ENCODE data around the gene CPNE8. TPM values are rescaled to one million over a fixed set of nuclear protein-coding genes. Genes with fewer than 3 reads are reported as not detected.

The CPNE8 gene
- total RNA-seq, 6 experiments from 2014 or later, result 8.6 to 21.1 (median 16.3) TPM

GRCh38 chr12:38638401-38638800, 267.0 kb downstream of the CPNE8 start:
- no peak for ATAC-seq
- TF ChIP-seq POLR2A (IDR thresholded peaks at IDR 0.05) (no peak), CTCF (IDR thresholded peaks at IDR 0.05) (no peak)
- 67% methylated on average over 2 of the region's 2 CpGs for WGBS (ENCODE audit: insufficient coverage, low coverage, low lambda C conversion rate, missing lambda C conversion rate)
- Histone ChIP-seq H3K4me1 (no peaks in the 10 kb centered on the region), H3K36me3 (no peaks in the 10 kb centered on the region), H3K27ac (no peak overlapping the region), H3K27me3 (no peaks in the 10 kb centered on the region), H3K9me3 (no peaks in the 10 kb centered on the region), H3K4me3 (no peak overlapping the region)
- intact Hi-C loops (cut with DNase I), result no loop called here
- no peak for DNase-seq

GRCh38 chr12:38633511-38633910, 271.9 kb downstream of the CPNE8 start:
- Histone ChIP-seq H3K36me3 (no peaks in the 10 kb centered on the region), H3K4me1 (no peaks in the 10 kb centered on the region), H3K4me3 (no peak overlapping the region), H3K27me3 (no peaks in the 10 kb centered on the region), H3K27ac (no peak overlapping the region), H3K9me3 (no peaks in the 10 kb centered on the region)
- TF ChIP-seq POLR2A (IDR thresholded peaks at IDR 0.05) (no peak), CTCF (IDR thresholded peaks at IDR 0.05) (no peak)
- ATAC-seq (no peak), DNase-seq (no peak)
- intact Hi-C loops (cut with DNase I), result no loop called here
- 48% methylated on average over 4 of the region's 4 CpGs for WGBS (ENCODE audit: insufficient coverage, low coverage, low lambda C conversion rate, missing lambda C conversion rate)

- TF ChIP-seq CTCF (IDR thresholded peaks at IDR 0.05) (no peak), POLR2A (IDR thresholded peaks at IDR 0.05) (no peak)
- DNase-seq (no peak), ATAC-seq (no peak)
- intact Hi-C loops (cut with DNase I), result no loop called here
- Histone ChIP-seq H3K9me3 (no peaks in the 10 kb centered on the region), H3K4me3 (no peak overlapping the region), H3K27me3 (no peaks in the 10 kb centered on the region), H3K27ac (no peak overlapping the region), H3K4me1 (no peaks in the 10 kb centered on the region), H3K36me3 (no peaks in the 10 kb centered on the region)
- 58% methylated on average over 2 of the region's 2 CpGs for WGBS (ENCODE audit: insufficient coverage, low coverage, low lambda C conversion rate, missing lambda C conversion rate)
Observed at GRCh38 chr12:38629064-38629463, 276.3 kb downstream of the CPNE8 start.

GRCh38 chr12:38628288-38628687, 277.1 kb downstream of the CPNE8 start:
- Histone ChIP-seq H3K4me3 (no peak overlapping the region), H3K4me1 (no peaks in the 10 kb centered on the region), H3K27me3 (no peaks in the 10 kb centered on the region), H3K27ac (no peak overlapping the region), H3K9me3 (no peaks in the 10 kb centered on the region), H3K36me3 (no peaks in the 10 kb centered on the region)
- TF ChIP-seq CTCF (IDR thresholded peaks at IDR 0.05) (no peak), POLR2A (IDR thresholded peaks at IDR 0.05) (no peak)
- intact Hi-C loops (cut with DNase I), result no loop called here
- no peak for ATAC-seq
- DNase-seq, result no peak

GRCh38 chr12:38625306-38625705, 280.1 kb downstream of the CPNE8 start:
- Histone ChIP-seq H3K36me3 (no peaks in the 10 kb centered on the region), H3K4me3 (no peak overlapping the region), H3K27ac (no peak overlapping the region), H3K9me3 (no peaks in the 10 kb centered on the region), H3K27me3 (no peaks in the 10 kb centered on the region), H3K4me1 (no peaks in the 10 kb centered on the region)
- TF ChIP-seq POLR2A (IDR thresholded peaks at IDR 0.05) (no peak), CTCF (IDR thresholded peaks at IDR 0.05) (no peak)
- DNase-seq (no peak), ATAC-seq (no peak)
- 85% methylated on average over 5 of the region's 5 CpGs for WGBS (ENCODE audit: insufficient coverage, low coverage, low lambda C conversion rate, missing lambda C conversion rate)
- intact Hi-C loops (cut with DNase I), result no loop called here
